Measurements from ENCODE around the gene KRT10. TPM values are rescaled to one million over a fixed set of nuclear protein-coding genes. Genes with fewer than 3 reads are reported as not detected.

The KRT10 gene
- total and polyA plus RNA-seq, 2 experiments from 2014 or later = 9.6 to 123 TPM

DNA sequence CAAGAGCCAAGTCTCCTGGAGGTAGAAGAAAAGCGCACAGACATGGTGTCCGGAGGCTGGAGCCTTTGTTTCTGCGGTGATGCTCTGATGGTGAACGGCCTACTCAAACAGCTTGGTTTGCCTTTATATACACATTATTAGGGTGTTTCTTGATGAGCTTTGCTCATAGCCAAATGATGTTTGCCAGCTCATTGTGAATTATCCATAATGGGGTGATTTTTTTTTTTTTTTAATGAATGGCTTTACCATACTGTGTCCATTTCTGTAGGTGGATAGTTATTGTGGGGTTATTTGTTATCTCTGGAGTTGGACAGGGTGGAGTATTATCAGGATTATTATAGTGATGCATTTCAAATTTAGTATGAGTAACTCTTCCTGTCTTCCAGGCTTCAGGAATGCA, 40.0 kb downstream of the KRT10 start, which contains the start of gene KRT27 (continued):
- TF ChIP-seq, protein P1, sequence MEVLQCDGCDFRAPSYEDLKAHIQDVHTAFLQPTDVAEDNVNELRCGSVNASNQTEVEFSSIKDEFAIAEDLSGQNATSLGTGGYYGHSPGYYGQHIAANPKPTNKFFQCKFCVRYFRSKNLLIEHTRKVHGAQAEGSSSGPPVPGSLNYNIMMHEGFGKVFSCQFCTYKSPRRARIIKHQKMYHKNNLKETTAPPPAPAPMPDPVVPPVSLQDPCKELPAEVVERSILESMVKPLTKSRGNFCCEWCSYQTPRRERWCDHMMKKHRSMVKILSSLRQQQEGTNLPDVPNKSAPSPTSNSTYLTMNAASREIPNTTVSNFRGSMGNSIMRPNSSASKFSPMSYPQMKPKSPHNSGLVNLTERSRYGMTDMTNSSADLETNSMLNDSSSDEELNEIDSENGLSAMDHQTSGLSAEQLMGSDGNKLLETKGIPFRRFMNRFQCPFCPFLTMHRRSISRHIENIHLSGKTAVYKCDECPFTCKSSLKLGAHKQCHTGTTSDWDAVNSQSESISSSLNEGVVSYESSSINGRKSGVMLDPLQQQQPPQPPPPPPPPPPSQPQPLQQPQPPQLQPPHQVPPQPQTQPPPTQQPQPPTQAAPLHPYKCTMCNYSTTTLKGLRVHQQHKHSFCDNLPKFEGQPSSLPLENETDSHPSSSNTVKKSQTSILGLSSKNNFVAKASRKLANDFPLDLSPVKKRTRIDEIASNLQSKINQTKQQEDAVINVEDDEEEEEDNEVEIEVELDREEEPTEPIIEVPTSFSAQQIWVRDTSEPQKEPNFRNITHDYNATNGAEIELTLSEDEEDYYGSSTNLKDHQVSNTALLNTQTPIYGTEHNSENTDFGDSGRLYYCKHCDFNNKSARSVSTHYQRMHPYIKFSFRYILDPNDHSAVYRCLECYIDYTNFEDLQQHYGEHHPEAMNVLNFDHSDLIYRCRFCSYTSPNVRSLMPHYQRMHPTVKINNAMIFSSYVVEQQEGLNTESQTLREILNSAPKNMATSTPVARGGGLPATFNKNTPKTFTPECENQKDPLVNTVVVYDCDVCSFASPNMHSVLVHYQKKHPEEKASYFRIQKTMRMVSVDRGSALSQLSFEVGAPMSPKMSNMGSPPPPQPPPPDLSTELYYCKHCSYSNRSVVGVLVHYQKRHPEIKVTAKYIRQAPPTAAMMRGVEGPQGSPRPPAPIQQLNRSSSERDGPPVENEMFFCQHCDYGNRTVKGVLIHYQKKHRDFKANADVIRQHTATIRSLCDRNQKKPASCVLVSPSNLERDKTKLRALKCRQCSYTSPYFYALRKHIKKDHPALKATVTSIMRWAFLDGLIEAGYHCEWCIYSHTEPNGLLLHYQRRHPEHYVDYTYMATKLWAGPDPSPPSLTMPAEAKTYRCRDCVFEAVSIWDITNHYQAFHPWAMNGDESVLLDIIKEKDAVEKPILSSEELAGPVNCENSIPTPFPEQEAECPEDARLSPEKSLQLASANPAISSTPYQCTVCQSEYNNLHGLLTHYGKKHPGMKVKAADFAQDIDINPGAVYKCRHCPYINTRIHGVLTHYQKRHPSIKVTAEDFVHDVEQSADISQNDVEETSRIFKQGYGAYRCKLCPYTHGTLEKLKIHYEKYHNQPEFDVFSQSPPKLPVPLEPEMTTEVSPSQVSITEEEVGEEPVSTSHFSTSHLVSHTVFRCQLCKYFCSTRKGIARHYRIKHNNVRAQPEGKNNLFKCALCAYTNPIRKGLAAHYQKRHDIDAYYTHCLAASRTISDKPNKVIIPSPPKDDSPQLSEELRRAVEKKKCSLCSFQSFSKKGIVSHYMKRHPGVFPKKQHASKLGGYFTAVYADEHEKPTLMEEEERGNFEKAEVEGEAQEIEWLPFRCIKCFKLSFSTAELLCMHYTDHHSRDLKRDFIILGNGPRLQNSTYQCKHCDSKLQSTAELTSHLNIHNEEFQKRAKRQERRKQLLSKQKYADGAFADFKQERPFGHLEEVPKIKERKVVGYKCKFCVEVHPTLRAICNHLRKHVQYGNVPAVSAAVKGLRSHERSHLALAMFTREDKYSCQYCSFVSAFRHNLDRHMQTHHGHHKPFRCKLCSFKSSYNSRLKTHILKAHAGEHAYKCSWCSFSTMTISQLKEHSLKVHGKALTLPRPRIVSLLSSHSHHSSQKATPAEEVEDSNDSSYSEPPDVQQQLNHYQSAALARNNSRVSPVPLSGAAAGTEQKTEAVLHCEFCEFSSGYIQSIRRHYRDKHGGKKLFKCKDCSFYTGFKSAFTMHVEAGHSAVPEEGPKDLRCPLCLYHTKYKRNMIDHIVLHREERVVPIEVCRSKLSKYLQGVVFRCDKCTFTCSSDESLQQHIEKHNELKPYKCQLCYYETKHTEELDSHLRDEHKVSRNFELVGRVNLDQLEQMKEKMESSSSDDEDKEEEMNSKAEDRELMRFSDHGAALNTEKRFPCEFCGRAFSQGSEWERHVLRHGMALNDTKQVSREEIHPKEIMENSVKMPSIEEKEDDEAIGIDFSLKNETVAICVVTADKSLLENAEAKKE (CRISPR knock-in tag; IDR thresholded peaks at IDR 0.05) = no peak
- TF ChIP-seq, protein P2, sequence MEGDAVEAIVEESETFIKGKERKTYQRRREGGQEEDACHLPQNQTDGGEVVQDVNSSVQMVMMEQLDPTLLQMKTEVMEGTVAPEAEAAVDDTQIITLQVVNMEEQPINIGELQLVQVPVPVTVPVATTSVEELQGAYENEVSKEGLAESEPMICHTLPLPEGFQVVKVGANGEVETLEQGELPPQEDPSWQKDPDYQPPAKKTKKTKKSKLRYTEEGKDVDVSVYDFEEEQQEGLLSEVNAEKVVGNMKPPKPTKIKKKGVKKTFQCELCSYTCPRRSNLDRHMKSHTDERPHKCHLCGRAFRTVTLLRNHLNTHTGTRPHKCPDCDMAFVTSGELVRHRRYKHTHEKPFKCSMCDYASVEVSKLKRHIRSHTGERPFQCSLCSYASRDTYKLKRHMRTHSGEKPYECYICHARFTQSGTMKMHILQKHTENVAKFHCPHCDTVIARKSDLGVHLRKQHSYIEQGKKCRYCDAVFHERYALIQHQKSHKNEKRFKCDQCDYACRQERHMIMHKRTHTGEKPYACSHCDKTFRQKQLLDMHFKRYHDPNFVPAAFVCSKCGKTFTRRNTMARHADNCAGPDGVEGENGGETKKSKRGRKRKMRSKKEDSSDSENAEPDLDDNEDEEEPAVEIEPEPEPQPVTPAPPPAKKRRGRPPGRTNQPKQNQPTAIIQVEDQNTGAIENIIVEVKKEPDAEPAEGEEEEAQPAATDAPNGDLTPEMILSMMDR (conservative IDR thresholded peaks at IDR 0.05; ENCODE audit: low read depth in 2 of 2) = no peak
- TF ChIP-seq, protein P3, sequence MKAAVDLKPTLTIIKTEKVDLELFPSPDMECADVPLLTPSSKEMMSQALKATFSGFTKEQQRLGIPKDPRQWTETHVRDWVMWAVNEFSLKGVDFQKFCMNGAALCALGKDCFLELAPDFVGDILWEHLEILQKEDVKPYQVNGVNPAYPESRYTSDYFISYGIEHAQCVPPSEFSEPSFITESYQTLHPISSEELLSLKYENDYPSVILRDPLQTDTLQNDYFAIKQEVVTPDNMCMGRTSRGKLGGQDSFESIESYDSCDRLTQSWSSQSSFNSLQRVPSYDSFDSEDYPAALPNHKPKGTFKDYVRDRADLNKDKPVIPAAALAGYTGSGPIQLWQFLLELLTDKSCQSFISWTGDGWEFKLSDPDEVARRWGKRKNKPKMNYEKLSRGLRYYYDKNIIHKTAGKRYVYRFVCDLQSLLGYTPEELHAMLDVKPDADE (IDR thresholded peaks at IDR 0.05) = no peak
- no peak for TF ChIP-seq ZNF331 (CRISPR knock-in tag; IDR thresholded peaks at IDR 0.05; ENCODE audit: low read depth)
- TF ChIP-seq JUNB (IDR thresholded peaks at IDR 0.05; ENCODE audit: unreplicated experiment) = no peak
- TF ChIP-seq EZH2 (IDR thresholded peaks at IDR 0.05; ENCODE audit: low read depth, unreplicated experiment) = no peak
- no peak for TF ChIP-seq CREB1 (CRISPR knock-in tag; IDR thresholded peaks at IDR 0.05; ENCODE audit: low read depth)
- TF ChIP-seq ZNF114 (CRISPR knock-in tag; IDR thresholded peaks at IDR 0.05) = no peak
